ENCODE results near the gene ACACB. TPM values are rescaled to one million over a fixed set of nuclear protein-coding genes. Genes with fewer than 3 reads are reported as not detected.

ACACB gene
- total RNA-seq, 1 donor from 2014 or later = 15.4 TPM

DNA sequence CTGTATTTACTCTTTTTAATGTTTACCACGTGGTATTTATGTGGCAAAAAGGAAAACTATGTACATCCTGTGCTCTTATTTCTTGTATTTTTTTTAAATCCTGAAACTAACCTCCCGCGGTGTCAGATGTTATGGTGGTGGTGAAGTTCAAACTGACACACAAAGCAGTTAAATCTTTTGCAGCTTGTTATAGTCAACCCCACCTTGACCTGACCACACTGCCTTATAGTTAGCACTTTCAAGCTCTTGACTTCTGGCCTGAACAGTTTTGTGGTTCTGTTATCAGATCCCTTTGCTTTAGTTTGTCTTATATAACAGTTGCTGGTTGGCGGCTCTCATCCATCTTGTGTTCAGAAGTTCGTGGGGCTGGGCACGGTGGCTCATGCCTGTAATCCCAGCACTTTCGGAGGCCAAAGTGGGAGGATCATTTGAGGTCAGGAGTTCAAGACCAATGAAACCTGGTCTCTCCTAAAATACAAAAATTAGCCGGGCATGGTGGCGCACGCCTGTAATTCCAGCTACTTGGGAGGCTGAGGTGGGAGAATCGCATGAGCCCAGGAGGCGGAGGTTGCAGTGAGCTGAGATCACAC, 16.9 kb upstream of the ACACB start:
- no peak for DNase-seq (ENCODE audit: low spot score in 2 of 2, unreplicated experiment in 2 of 2)
- TF ChIP-seq, protein P1, sequence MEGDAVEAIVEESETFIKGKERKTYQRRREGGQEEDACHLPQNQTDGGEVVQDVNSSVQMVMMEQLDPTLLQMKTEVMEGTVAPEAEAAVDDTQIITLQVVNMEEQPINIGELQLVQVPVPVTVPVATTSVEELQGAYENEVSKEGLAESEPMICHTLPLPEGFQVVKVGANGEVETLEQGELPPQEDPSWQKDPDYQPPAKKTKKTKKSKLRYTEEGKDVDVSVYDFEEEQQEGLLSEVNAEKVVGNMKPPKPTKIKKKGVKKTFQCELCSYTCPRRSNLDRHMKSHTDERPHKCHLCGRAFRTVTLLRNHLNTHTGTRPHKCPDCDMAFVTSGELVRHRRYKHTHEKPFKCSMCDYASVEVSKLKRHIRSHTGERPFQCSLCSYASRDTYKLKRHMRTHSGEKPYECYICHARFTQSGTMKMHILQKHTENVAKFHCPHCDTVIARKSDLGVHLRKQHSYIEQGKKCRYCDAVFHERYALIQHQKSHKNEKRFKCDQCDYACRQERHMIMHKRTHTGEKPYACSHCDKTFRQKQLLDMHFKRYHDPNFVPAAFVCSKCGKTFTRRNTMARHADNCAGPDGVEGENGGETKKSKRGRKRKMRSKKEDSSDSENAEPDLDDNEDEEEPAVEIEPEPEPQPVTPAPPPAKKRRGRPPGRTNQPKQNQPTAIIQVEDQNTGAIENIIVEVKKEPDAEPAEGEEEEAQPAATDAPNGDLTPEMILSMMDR (IDR thresholded peaks at IDR 0.05; ENCODE audit: unreplicated experiment) = no peak
- H3K4me1 Mint-ChIP-seq = peaks cover 19% of the 10 kb centered on the region
- H3K27me3 Mint-ChIP-seq (ENCODE audit: low read depth) = no peaks in the 10 kb centered on the region
- peak overlapping the region; percentile 16 for H3K27ac Mint-ChIP-seq
- H3K36me3 Mint-ChIP-seq = peaks cover 26% of the 10 kb centered on the region
- H3K9me3 Mint-ChIP-seq = no peaks in the 10 kb centered on the region
- H3K4me3 Mint-ChIP-seq = peak overlapping the region; percentile 91

DNA sequence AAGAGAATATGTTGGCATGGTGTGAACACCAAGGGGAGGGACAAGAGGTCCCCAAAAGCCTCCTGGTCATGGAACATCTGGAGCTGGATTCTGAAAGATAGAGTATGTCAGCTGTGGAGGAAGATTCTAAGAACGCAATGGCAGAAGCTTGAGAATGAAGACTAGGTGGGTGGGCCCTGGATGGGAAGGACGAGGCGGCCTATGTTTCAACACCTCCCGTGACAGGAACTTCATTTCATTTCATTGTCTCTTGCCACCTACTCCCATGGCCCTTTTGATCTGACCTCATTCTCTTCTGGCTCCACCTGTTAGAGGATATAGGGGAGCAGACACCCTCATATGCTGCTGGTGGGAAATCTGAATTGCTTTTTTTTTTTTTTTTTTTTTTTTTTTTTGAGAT, 15.6 kb upstream of the ACACB start:
- Mint-ChIP-seq H3K4me1 (peaks cover 19% of the 10 kb centered on the region), H3K27me3 (ENCODE audit: low read depth) (no peaks in the 10 kb centered on the region), H3K4me3 (no peak overlapping the region), H3K27ac (no peak overlapping the region), H3K9me3 (no peaks in the 10 kb centered on the region), H3K36me3 (peaks cover 33% of the 10 kb centered on the region)
- TF ChIP-seq, protein P1 (IDR thresholded peaks at IDR 0.05; ENCODE audit: unreplicated experiment) = no peak
- DNase-seq (ENCODE audit: low spot score in 2 of 2, unreplicated experiment in 2 of 2) = no peak

DNA sequence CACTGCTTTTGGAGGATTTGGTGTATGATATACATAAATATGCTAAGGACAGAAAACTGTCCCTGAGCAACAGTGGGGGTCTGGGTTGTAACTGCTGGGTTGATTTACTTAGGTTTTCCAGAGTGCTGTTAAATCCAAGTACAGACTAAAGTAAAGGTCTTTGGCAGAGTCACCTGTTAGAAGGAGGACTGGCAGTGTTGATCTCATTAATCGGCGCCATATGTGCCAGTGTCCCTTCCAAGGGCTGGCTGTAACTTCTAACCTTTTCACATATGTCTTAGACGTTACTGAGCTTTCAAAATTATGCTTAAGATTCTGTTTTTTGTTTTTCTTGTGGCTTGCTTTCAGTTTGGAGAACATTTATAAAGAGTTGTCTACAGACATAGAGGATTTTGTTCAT, 13.9 kb upstream of the ACACB start:
- Mint-ChIP-seq H3K4me1 (peaks cover 19% of the 10 kb centered on the region), H3K9me3 (no peaks in the 10 kb centered on the region), H3K4me3 (no peak overlapping the region), H3K36me3 (peaks cover 39% of the 10 kb centered on the region), H3K27me3 (ENCODE audit: low read depth) (no peaks in the 10 kb centered on the region), H3K27ac (no peak overlapping the region)
- no peak for DNase-seq (ENCODE audit: low spot score in 2 of 2, unreplicated experiment in 2 of 2)
- TF ChIP-seq, protein P1 (IDR thresholded peaks at IDR 0.05; ENCODE audit: unreplicated experiment) = no peak

DNA sequence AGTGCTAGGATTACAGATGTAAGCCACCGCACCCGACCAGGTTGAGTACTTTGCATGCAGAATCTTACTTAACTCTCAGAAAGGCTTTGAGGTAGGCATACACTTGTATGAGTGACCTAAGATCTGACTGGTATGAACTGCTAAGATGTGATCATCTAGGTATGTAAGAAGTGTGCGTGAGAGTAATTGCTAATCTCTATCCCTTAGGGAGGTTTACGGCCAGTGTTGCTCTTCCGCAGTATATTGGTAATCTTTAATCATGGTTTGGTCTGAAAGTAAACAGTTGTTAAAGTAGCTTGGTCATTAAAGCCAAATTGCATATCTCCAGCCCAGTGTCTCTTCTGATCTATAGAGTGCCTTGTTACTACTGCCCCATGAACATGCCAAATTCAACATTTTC, 11.2 kb upstream of the ACACB start:
- H3K27ac Mint-ChIP-seq = no peak overlapping the region
- peaks cover 49% of the 10 kb centered on the region for H3K36me3 Mint-ChIP-seq
- H3K9me3 Mint-ChIP-seq = no peaks in the 10 kb centered on the region
- TF ChIP-seq, protein P1 (IDR thresholded peaks at IDR 0.05; ENCODE audit: unreplicated experiment) = no peak
- H3K4me1 Mint-ChIP-seq = peaks cover 5% of the 10 kb centered on the region
- DNase-seq (ENCODE audit: low spot score in 2 of 2, unreplicated experiment in 2 of 2) = no peak
- H3K4me3 Mint-ChIP-seq = no peak overlapping the region
- no peaks in the 10 kb centered on the region for H3K27me3 Mint-ChIP-seq (ENCODE audit: low read depth)

DNA sequence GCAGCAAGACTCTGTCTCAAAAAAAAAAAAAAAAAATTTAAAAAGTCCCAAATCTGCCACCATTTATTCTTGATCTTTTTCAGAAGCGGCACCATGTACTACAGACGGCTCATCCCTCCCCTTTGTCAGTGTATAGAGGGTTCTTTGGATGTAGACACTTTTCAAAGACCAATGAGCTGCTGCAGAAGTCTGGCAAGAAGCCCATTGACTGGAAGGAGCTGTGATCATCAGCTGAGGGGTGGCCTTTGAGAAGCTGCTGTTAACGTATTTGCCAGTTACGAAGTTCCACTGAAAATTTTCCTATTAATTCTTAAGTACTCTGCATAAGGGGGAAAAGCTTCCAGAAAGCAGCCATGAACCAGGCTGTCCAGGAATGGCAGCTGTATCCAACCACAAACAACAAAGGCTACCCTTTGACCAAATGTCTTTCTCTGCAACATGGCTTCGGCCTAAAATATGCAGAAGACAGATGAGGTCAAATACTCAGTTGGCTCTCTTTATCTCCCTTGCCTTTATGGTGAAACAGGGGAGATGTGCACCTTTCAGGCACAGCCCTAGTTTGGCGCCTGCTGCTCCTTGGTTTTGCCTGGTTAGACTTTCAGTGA, 6.5 kb upstream of the ACACB start:
- peak overlapping the region; percentile 69 for H3K4me3 Mint-ChIP-seq
- peaks cover 28% of the 10 kb centered on the region for H3K36me3 Mint-ChIP-seq
- no peak for DNase-seq (ENCODE audit: low spot score in 2 of 2, unreplicated experiment in 2 of 2)
- TF ChIP-seq, protein P1 (IDR thresholded peaks at IDR 0.05; ENCODE audit: unreplicated experiment) = no peak
- peak overlapping the region; percentile 95 for H3K27ac Mint-ChIP-seq
- H3K4me1 Mint-ChIP-seq = peaks cover 28% of the 10 kb centered on the region
- H3K27me3 Mint-ChIP-seq (ENCODE audit: low read depth) = no peaks in the 10 kb centered on the region
- no peaks in the 10 kb centered on the region for H3K9me3 Mint-ChIP-seq

All from mesothelial cell of epicardium (in vitro differentiated cells).